Stromal cell of bone marrow (primary cell): ENCODE measurements around the gene IL18BP.

Experiments used
- DNase-seq: peaks from one replicate; pipeline ENCODE4 v3.0.0-alpha.2; 2012; ENCODE audit warnings: low read depth

IL18BP gene

DNA sequence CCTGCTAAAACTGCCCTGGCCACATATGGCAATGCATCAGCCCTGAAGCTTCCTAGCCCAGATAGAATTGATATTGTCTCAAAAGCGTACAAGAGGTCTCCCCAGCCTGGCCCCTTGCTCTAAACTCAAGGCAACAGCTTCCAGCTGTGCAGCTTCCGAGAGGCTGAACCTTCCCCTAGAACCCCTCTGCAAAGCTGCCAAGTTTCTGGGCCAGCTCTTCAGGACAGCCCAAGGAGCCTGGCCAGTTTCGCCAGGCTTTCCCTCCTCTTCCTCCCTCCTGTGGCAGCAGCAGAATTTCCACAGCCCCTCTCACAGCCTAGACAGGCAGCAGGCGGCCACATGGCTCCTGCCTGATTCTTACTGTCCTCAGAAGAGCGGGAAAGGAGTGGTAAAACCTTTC, 47.1 kb downstream of the IL18BP start:
- no peak for DNase-seq

DNA sequence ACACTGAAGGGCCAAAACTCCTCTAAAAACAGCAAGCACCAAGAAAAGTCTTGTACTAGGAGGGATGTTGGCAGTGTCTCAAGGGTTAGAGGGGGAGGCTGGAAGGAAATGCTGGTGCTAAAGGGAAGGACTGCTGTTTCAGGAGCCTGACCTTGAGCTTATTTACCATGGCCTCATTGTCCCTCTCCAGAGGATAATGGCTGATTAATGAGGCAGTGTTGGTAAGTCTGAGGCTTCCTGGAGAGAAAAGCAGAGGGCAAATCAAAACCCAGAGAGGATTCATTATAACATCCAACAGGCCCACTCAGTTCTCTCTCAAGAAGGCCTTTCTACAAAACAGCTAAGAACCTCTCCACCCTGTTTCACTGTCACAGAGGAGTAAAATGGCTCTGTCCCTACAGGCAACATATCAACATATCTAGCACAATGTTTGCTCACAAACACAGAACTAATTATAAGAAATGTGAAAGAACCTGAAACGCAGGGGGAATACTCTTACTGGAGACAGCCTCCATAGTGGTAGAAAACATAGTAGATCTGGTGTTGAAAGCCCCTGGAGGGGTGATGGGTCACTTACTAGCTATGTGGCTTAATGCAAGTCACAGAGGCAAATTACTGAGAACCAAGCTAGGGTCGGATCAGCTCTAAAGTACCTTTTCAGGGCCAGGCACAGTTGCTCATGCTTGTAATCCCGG, 50.2 kb downstream of the IL18BP start:
- DNase-seq, result no peak
